Measurements from ENCODE around the gene SLC7A5. TPM values are rescaled to one million over a fixed set of nuclear protein-coding genes. Genes with fewer than 3 reads are reported as not detected.

SLC7A5 gene
- total and polyA plus RNA-seq, 2 of the 4 experiments (the other 2 are of a cell fraction), result 11.3 to 101 TPM

GRCh38 chr16:87881324-87882200 lies 12.3 kb upstream of the SLC7A5 start:
- Histone ChIP-seq H4K20me1 (ENCODE audit: insufficient read depth, low read length) (no peaks in the 10 kb centered on the region), H2AK5ac (ENCODE audit: low read depth, low read length) (no peak overlapping the region), H3K14ac (replicated peaks; ENCODE audit: low read depth, low read length) (no peak overlapping the region), H3K27me3 (ENCODE audit: control insufficient read depth, insufficient read depth, low read length) (peaks cover 26% of the 10 kb centered on the region), H3K18ac (ENCODE audit: low read depth, low read length) (no peak overlapping the region), H2AK9ac (replicated peaks; ENCODE audit: low read depth, low read length, poor library complexity) (no peak overlapping the region), H3K4me2 (ENCODE audit: low read depth, low read length) (no peak overlapping the region), H4K8ac (ENCODE audit: low read depth in 2 of 2, low read length in 2 of 2) (no peak overlapping the region), H2BK120ac (ENCODE audit: low read depth, low read length) (no peak overlapping the region), H3K9me1 (ENCODE audit: insufficient read depth, low read length) (no peaks in the 10 kb centered on the region), H2BK5ac (ENCODE audit: low read depth, low read length, poor library complexity, severe bottlenecking) (no peak overlapping the region), H4K5ac (ENCODE audit: low read depth, low read length) (no peak overlapping the region), H3K9me3 (ENCODE audit: control insufficient read depth, insufficient read depth, low read length) (no peaks in the 10 kb centered on the region), H2BK20ac (ENCODE audit: low read depth, low read length) (no peak overlapping the region), H3K27ac (ENCODE audit: insufficient read depth, low read length) (no peak overlapping the region), H3K79me1 (ENCODE audit: low read depth in 1 of 2, low read length in 2 of 2) (no peaks in the 10 kb centered on the region), H3K56ac (ENCODE audit: extremely low read depth, insufficient read depth, low read length) (no peak overlapping the region), H3K4me1 (ENCODE audit: control insufficient read depth, insufficient read depth, low read length) (no peaks in the 10 kb centered on the region), H3K4ac (ENCODE audit: low read depth, low read length) (no peak overlapping the region), H3K4me3 (ENCODE audit: insufficient read depth, low read depth, low read length) (no peak overlapping the region), H3K9ac (ENCODE audit: low read depth, low read length) (no peak overlapping the region), H3K36me3 (ENCODE audit: control insufficient read depth, insufficient read depth, low read length) (no peaks in the 10 kb centered on the region), H3K23ac (ENCODE audit: low read depth, low read length) (no peak overlapping the region), H2AFZ (replicated peaks; ENCODE audit: low read length, poor library complexity) (no peak overlapping the region), H2BK15ac (ENCODE audit: low read depth, low read length) (no peak overlapping the region), H4K91ac (ENCODE audit: insufficient read depth, low read depth, low read length) (no peak overlapping the region)
- in situ Hi-C loops (cut with MboI; ENCODE audit: low sequenced_read_pairs), result no loop called here
- ChIA-PET POLR2A (ENCODE audit: unreplicated experiment) (no interaction called here), CTCF (interaction anchor here (1.0 kb wide), 1 partner anchor 10 kb away, joined by 4 read pairs; no protein-coding TSS in a partner anchor)
- DNase-seq (no peak), ATAC-seq (ENCODE audit: low read depth) (peak; percentile 35; the same call in 1 of the 2 replicates)
- dilution Hi-C loops (cut with HindIII; ENCODE audit: low sequenced_read_pairs, unreplicated experiment), result no loop called here
- 15% methylated on average over 8 of the region's 24 CpGs; no CpG with 5 or more reads in 1 of the 2 experiments for WGBS, 2 experiments (ENCODE audit: extremely low coverage in 2 of 2, insufficient read length in 1 of 2)
- BruUV-seq (replicated peaks), result no TSS peak
- intact Hi-C loops (cut with micrococcal nuclease), result no loop called here
- TF ChIP-seq SMC3 (IDR thresholded peaks at IDR 0.05; ENCODE audit: low read depth, low read length), result no peak
- TF ChIP-seq RAD21 (IDR thresholded peaks at IDR 0.05; ENCODE audit: low read length), result no peak
- TF ChIP-seq MXI1 (IDR thresholded peaks at IDR 0.05; ENCODE audit: borderline replicate concordance, low read depth, low read length), result no peak
- TF ChIP-seq FOS (IDR thresholded peaks at IDR 0.05; ENCODE audit: low read depth, low read length), result no peak
- no peak for TF ChIP-seq CHD1 (IDR thresholded peaks at IDR 0.05; ENCODE audit: low read depth, low read length)
- no peak for TF ChIP-seq CTCF (conservative IDR thresholded peaks at IDR 0.05; ENCODE audit: low read depth, low read length)
- no peak for TF ChIP-seq USF2 (IDR thresholded peaks at IDR 0.05; ENCODE audit: low read depth, low read length)
- TF ChIP-seq MAFK (IDR thresholded peaks at IDR 0.05; ENCODE audit: low read depth, low read length), result no peak
- no peak for TF ChIP-seq POLR2A (IDR thresholded peaks at IDR 0.05; ENCODE audit: low read depth, low read length)
- TF ChIP-seq BHLHE40 (IDR thresholded peaks at IDR 0.05; ENCODE audit: low read depth, low read length), result no peak
- TF ChIP-seq MAZ (IDR thresholded peaks at IDR 0.05; ENCODE audit: borderline replicate concordance, low read depth, low read length), result no peak
- TF ChIP-seq RFX5 (IDR thresholded peaks at IDR 0.05; ENCODE audit: low read depth, low read length), result no peak
- no peak for TF ChIP-seq NFE2L2 (IDR thresholded peaks at IDR 0.05; ENCODE audit: low read depth, low read length)
- TF ChIP-seq ELK1 (IDR thresholded peaks at IDR 0.05; ENCODE audit: borderline replicate concordance, low read depth, low read length), result no peak
- TF ChIP-seq RCOR1 (IDR thresholded peaks at IDR 0.05; ENCODE audit: insufficient replicate concordance, low read length), result no peak
